Suppressor macrophage treated with lipopolysaccharide for 4 hours (primary cell): Measurements from ENCODE around the gene RBMS1.
A peak's percentile ranks its signal among the peaks of the same experiment; 100 is the strongest.

ENCODE experiments used
- DNase-seq: peaks from one replicate; pipeline ENCODE4 v3.0.0-alpha.2; 2020

RBMS1 gene

GRCh38 chr2:160354677-160355076 is 138.9 kb downstream of the RBMS1 start:
- no peak for DNase-seq

DNA sequence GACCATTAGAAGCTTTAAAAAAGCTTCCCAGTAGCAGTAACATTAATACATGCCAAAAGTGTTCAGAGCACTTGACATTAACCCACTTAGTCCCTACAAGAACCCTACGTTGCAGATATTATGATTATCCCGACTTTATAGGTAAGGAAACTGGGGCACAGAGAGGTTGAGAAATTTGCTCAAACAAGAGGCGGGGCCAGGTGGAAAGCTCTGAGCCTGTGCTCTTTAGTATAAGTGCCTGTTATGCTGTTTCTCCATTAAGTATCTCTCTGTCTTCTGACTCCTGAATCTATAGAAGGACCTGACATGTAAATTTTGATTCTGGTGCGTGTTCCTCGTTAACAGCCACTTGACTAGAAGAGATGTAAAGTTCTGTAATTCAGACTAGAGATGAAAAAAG is 139.8 kb downstream of the RBMS1 start:
- DNase-seq: no peak

DNA sequence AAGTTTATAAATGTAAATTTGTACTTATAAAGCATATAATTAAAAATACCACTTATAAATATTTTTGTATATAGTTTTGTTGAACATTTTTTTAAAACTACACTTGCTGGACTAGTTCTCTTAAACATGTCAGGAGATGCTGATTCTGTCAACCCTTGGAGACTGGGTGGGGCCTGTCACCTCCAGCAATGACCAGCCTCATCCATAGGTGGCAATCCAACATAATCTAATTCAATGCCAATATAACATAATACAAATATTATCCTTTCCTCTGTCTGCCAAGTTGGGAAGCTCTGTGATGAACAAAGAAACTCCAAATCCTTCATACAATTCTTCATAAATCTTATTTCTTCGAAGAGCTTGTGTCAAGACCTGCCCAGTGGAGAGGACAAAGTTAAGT is 140.4 kb downstream of the RBMS1 start:
- no peak for DNase-seq

- peak; percentile 57 for DNase-seq
Observed at GRCh38 chr2:160352500-160352899, 141.1 kb downstream of the RBMS1 start.

DNA sequence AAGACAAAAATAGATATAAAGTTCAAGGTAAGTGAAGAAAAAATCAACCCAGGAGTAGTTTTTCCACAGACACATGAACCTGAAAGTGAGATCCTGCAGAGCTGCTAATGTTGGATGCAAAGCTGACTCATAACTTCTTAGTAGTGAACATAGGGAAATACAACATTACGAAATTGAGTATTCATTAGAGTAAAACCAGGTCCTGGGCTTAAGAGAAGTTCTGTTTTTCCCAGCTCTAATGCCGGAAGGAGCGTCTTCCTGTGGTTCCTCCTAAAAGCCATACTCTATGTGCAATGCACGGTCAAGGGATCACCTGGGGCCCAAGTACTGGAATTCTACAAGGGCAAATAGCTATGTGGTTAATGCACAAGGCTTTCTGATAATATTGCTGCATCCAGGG is 141.7 kb downstream of the RBMS1 start:
- DNase-seq: peak; percentile 90

DNA sequence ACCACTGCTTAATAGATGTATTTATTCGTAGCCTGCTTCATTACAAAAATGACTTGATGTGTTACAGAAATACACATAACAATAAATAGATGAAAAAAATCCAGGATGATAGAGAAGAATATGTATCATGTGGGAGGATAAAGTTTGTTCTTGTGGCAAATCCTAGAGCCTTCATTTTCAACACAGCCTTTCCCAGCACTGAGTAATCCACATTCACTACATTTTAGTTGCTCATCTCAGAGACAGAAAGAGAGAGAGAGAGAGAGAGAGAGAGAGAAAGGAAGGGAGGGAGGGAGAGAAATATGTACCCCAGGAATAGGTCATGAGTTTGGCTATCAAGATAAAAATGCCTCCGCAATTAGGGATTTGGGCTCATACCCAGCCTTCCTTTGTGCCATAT is 144.3 kb downstream of the RBMS1 start:
- DNase-seq: no peak

- DNase-seq: no peak
Observed at GRCh38 chr2:160347269-160347863, 146.2 kb downstream of the RBMS1 start.

DNA sequence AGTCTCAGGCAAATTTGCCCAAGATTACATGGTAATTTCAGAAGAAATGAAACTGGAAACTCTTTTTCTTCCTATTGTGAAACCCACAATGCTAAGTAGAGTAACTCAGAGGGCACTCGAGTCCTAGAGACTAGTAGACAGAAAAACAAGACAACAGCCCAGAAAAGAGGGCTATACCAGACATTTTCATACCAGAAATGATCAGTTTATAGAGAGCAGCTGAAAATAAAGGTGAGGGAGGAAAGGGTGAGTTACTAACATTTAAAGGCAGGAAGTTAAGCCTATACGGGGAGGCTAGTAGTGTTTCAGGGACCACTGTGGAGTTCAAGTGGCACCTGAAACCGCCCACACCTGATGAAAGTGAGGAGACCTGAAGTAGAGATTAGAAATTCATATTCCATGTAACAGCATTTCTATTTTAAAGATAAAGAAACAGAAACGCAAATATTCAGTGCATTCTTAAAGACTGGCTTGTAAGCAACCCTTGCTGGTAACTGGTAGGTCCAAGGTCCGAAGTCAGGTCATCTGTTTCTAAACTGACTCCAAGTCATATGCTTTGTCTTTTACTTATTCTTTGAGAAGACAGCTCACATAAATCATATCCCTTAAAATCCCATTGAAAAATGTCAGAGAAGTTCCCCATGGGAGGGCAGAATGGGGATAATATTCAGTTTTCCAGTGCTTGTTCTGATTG is 148.4 kb downstream of the RBMS1 start:
- DNase-seq: peak; percentile 85

DNA sequence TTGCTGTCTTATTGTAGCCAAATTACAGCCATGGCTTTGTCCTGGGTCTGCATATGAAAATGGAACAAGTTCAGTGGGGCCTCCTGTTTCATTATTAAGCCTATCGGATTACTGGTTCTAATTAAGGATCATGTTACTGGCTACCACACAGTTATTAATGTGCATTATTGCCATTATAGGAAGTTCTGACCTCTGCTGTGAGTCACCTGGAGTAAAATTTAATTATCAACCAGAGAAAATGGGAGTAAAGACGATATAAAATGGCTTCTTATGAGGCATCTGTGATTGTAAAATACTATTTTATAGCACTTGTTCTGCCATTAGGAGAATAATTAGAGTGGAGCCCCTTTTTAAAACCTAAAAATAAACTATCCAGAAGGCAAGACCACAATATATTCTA is 150.2 kb downstream of the RBMS1 start:
- DNase-seq: no peak

DNA sequence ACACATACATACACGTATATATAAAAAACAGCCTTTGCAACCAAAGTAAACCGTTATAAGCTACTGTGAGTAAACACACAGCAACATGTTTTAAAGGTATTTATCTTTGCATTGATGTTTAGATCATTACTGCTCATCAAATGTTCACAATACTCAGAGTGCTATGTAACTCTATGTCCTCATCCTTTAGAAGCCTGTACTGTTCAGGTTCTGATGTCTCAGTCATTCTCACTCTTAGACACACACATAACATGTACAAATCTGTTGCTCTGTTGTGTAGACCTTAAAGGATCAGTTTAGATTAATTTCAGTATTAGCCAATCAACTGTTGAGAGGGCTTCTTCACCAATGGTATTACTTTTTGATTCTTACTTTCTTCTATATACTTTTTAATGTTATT is 153.9 kb downstream of the RBMS1 start:
- DNase-seq: no peak

GRCh38 chr2:160338901-160339685 is 154.5 kb downstream of the RBMS1 start:
- DNase-seq: no peak

- no peak for DNase-seq
Observed at GRCh38 chr2:160337728-160338127, 155.9 kb downstream of the RBMS1 start.

- DNase-seq: no peak
Observed at GRCh38 chr2:160336635-160337034, 157.0 kb downstream of the RBMS1 start.

DNA sequence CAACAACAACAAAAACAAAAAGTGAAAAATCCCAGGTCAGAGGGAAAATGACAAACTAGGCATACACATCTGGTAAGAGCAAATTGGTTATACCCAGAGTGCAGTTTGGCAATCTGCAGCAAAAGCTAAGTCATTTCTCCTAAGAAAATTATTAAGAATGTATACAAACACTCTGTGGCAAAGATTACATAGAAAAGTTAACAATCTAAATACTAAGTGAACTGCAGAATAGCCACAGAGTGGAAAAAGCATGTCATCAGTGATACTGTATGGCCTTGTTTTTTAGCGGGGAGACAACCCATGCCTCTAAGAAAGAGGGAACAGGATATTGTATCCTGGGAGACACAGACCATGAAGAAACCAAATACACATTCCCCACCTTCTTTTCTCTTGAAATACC is 157.5 kb downstream of the RBMS1 start:
- no peak for DNase-seq

DNA sequence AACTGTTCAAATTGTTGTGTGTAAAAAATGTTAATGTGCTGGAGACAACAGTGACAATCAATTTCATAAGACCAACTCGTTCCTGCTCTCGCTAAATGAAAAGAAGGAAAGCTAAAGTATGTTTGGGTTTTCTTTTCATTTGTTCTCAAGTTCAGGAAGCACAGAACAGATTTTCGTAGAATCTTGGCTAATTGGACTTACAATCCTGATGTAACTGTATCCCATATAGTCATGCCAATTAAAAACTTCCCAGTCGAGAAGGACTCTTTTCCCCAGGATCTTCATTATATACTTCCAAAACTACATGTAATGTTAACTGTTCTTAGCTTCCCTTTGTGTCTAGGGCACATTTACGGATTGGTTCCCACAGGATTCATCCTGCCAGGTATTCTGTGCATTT is 158.2 kb downstream of the RBMS1 start:
- DNase-seq: no peak

GRCh38 chr2:160334028-160334741 is 159.4 kb downstream of the RBMS1 start:
- peak; percentile 38 for DNase-seq

DNA sequence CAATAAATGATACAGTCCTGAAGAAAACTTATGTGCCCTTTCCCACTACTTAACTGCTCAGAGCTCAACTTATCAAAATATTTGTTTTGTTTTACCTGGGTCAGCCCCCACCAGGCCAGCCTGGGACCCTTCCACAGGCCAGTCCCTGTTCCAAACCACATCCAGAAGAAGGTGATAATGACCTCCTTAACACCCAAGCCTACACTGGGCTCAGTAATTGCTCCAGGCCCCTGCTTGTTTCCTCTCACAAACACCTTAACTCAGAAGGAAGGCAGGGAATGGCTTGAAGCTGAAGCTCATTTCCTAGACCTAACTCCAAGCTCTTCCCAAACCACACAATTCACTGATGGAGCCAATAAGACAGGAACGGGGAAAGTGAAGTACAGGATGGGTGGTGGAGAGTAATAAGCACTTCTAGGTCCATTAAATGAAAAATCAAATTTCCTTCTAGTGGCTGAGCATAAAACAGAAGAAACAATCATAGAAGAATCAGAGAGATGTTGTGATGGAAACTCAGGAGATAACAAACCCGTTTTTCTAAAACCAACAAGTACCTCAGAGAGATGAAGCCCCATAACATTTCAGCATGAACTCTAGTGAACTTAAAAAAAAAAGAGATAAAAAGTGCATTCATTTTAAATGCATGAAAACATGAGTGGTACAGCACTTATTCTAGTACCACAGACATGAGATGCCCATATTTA is 160.1 kb downstream of the RBMS1 start:
- no peak for DNase-seq

GRCh38 chr2:160332318-160332717 is 161.3 kb downstream of the RBMS1 start:
- DNase-seq: peak; percentile 79

- DNase-seq: no peak
Observed at GRCh38 chr2:160331258-160332025, 162.2 kb downstream of the RBMS1 start.

DNA sequence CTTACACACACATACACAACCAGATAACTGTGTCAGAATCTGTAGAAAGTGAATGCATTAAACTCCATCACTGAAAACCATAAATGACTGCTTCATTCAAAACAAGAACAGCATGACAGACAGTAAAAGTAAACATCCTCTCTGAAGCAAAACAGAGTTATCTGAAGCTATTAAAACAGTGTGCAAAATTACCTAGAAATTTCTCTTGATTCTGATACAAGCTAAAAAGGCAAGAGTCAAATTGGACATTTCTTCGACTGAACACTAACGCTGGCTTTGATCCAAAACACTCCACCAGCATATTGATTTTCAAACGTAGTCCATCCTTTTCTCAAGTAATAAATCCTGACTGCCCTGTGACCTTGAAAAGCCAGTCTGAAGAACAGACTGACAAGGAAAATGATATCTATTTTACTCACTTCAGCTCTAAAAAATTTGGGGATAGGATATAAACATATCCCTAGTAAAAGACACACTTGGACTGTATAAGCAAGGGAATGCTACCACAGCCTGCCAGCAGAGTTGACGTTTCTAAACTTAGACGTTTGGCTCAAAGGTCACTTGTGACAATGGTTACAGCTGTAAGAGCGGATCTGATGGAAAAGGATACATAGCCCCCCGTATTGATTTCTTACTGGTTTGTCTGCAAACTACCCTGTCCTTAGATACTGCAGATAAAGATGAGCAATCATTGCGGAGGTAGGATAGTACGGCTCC is 164.6 kb downstream of the RBMS1 start:
- DNase-seq: no peak

DNA sequence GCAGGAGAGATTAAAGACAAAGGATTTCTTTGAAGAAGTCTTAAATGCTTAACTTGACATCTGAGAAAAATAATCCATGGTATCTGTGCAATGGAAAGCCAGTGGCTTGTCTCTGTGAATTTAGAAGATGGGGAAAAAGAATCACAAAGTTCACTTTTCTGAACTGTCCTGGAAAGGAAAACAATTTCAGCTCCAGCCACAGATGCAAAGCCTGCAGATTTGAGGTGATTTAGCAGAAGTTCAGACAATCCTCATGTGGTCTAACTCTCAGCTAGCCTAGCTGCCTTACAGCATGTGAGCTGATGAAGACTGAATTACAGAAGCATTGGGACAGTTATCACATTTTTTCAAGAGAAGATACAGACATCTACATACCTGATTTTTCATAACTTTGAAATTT is 166.8 kb downstream of the RBMS1 start:
- DNase-seq: peak; percentile 50
